ENCODE results near the gene ZNF236. TPM values are rescaled to one million over a fixed set of nuclear protein-coding genes. Genes with fewer than 3 reads are reported as not detected.

Gene ZNF236
- total and polyA plus RNA-seq, 2 of the 13 experiments (the other 11 are each of a cell fraction or from before 2014, with no cell fraction given) = 3.0 to 7.2 TPM

DNA sequence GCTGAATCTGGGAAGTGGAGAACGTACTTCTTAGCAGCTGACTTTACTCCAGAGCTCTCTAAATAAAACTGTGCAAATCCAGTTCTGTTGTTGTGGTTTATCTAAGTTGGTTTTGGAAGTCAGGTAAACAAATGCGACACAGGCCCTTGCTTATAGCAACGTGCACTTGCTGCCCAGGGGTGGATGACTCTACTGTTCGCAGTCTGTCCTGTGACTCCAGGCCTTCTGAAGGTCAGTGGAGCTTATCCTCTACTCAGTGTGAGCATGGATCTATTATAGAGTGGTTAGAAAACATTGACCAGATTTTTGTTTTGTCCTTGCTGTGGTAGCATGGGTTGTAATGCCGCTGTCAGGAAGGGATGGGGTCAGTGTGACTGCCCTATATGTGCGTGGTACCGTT lies 89.1 kb downstream of the ZNF236 start:
- no peaks in the 10 kb centered on the region for H3K4me1 ChIP-seq (ENCODE audit: insufficient read depth, low read length)
- H2AFZ ChIP-seq (ENCODE audit: low read length) = no peak overlapping the region
- no peaks in the 10 kb centered on the region for H3K79me2 ChIP-seq (ENCODE audit: insufficient read depth, low read length)
- no peaks in the 10 kb centered on the region for H3K27me3 ChIP-seq (ENCODE audit: control insufficient read depth in 1 of 2, insufficient read depth in 2 of 2, low read length in 2 of 2)
- DNase-seq (ENCODE audit: low spot score) = no peak
- no peak overlapping the region for H3K9ac ChIP-seq (ENCODE audit: insufficient read depth, low read depth, low read length)
- no peak overlapping the region for H3K4me3 ChIP-seq (replicated peaks in 1 of 3; ENCODE audit: insufficient read depth in 1 of 3, low read depth in 2 of 3, low read length in 3 of 3)
- 97% methylated on average over 7 of the region's 7 CpGs for WGBS (ENCODE audit: low lambda C conversion rate)
- intact Hi-C loops (cut with micrococcal nuclease; ENCODE audit: unreplicated experiment) (no loop called here), in situ Hi-C loops (cut with HindIII; ENCODE audit: extremely low pct_ligation_motif_present, low pct_unique_long_range_greater_than_20kb) (no loop called here)
- POLR2A ChIA-PET = no interaction called here
- H3K27ac ChIP-seq (ENCODE audit: extremely low read length, insufficient read depth, low read length) = no peak overlapping the region
- no peaks in the 10 kb centered on the region for H4K20me1 ChIP-seq (ENCODE audit: insufficient read depth, low read length)
- FAIRE-seq = no peak
- no peak for ATAC-seq
- CTCF ChIA-PET (ENCODE audit: low intra/inter-chr PET ratio, low total read pairs) = no interaction called here
- BruUV-seq (replicated peaks) = no TSS peak
- H3K36me3 ChIP-seq (replicated peaks in 1 of 2; ENCODE audit: control insufficient read depth in 1 of 2, insufficient read depth in 2 of 2, low read length in 2 of 2) = peaks cover 10 to 55% of the 10 kb centered on the region in 2 experiments
- H3K4me2 ChIP-seq (ENCODE audit: low read depth, low read length) = no peak overlapping the region
- TF ChIP-seq KDM6A (CRISPR knock-in tag; IDR thresholded peaks at IDR 0.05; ENCODE audit: low read depth) (no peak), KAT8 (CRISPR knock-in tag; IDR thresholded peaks at IDR 0.05) (no peak), IKZF1 (IDR thresholded peaks at IDR 0.05) (no peak), U2AF2 (IDR thresholded peaks at IDR 0.05; ENCODE audit: low read depth, low read length) (no peak), GZF1 (CRISPR knock-in tag; IDR thresholded peaks at IDR 0.05) (no peak), TSC22D2 (CRISPR knock-in tag; IDR thresholded peaks at IDR 0.05; ENCODE audit: borderline replicate concordance) (no peak)
- TF ChIP-seq, protein P1, sequence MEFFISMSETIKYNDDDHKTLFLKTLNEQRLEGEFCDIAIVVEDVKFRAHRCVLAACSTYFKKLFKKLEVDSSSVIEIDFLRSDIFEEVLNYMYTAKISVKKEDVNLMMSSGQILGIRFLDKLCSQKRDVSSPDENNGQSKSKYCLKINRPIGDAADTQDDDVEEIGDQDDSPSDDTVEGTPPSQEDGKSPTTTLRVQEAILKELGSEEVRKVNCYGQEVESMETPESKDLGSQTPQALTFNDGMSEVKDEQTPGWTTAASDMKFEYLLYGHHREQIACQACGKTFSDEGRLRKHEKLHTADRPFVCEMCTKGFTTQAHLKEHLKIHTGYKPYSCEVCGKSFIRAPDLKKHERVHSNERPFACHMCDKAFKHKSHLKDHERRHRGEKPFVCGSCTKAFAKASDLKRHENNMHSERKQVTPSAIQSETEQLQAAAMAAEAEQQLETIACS (CRISPR knock-in tag; IDR thresholded peaks at IDR 0.05) = no peak
- TF ChIP-seq, protein P2, sequence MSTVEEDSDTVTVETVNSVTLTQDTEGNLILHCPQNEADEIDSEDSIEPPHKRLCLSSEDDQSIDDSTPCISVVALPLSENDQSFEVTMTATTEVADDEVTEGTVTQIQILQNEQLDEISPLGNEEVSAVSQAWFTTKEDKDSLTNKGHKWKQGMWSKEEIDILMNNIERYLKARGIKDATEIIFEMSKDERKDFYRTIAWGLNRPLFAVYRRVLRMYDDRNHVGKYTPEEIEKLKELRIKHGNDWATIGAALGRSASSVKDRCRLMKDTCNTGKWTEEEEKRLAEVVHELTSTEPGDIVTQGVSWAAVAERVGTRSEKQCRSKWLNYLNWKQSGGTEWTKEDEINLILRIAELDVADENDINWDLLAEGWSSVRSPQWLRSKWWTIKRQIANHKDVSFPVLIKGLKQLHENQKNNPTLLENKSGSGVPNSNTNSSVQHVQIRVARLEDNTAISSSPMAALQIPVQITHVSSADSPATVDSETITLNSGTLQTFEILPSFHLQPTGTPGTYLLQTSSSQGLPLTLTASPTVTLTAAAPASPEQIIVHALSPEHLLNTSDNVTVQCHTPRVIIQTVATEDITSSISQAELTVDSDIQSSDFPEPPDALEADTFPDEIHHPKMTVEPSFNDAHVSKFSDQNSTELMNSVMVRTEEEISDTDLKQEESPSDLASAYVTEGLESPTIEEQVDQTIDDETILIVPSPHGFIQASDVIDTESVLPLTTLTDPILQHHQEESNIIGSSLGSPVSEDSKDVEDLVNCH (CRISPR knock-in tag; IDR thresholded peaks at IDR 0.05) = no peak
- H3K9me3 ChIP-seq (ENCODE audit: low read length) = no peaks in the 10 kb centered on the region
